GM12891 (cell line): ENCODE data around the gene MREG.

ENCODE experiments used
- PAX5 ChIP-seq: IDR thresholded peaks from 2 replicates; pipeline ENCODE4 v1.6.1; 2011; ENCODE audit warnings: low read length, moderate library complexity, mild to moderate bottlenecking; ENCODE audit not compliant: insufficient read depth, severe bottlenecking
- POLR2A ChIP-seq: IDR thresholded peaks from 2 replicates; pipeline ENCODE4 v1.6.1; 2011; ENCODE audit warnings: low read depth, low read length, control low read depth
- POLR2AphosphoS5 ChIP-seq: IDR thresholded peaks from 2 replicates; pipeline ENCODE4 v1.6.1; 2011; ENCODE audit warnings: low read depth, low read length, control low read depth
- POU2F2 ChIP-seq: IDR thresholded peaks from 2 replicates; pipeline ENCODE4 v1.6.1; 2011; ENCODE audit warnings: low read depth, mild to moderate bottlenecking, control low read depth, low read length, moderate library complexity
- SPI1 ChIP-seq: IDR thresholded peaks from 2 replicates; pipeline ENCODE4 v1.6.1; 2011; ENCODE audit warnings: low read depth, low read length, control low read depth
- TAF1 ChIP-seq: IDR thresholded peaks from 2 replicates; pipeline ENCODE4 v1.6.1; 2011; ENCODE audit warnings: low read depth, low read length, control low read depth

DNA sequence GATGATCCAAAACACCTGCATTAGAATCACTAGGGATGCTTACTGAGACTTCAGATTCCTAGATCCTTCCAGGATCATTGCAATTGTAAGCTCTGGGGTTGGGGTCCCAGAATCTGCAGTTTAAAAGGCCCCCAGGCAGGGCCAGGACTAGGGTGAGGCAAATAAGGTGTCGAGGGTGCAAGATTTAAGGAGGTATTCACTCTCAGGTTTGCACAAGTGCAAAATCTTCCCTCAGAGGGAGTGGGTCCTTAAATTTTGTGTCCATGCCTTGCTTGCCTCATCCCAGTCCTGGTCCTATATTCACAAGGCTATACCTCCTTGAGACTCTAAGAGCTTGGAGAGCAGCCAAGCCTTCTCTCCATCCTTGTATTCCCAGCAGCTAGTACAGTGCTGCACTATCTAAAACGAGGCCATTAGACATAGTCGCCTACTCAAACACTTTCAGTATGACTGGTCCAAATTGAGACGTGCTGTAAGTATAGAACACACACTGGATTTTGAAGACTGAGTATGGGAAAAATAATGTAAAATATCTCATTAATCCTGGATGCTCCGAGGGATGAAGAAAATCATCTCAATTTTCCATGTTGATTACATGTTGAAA is 31.6 kb upstream of the MREG start:
- TF ChIP-seq POLR2A: no peak
- TF ChIP-seq TAF1: no peak
- no peak for TF ChIP-seq POLR2AphosphoS5
- no peak for TF ChIP-seq PAX5
- TF ChIP-seq SPI1: no peak
- no peak for TF ChIP-seq POU2F2
